AG10803 (cell line): Measurements from ENCODE around the gene IFNLR1.
"Not testable (repeated sequence)": the region's sequence is repeated elsewhere in the genome, so short reads cannot be mapped to it uniquely, and the experiment has no call there.

Source experiments
- DNase-seq: peaks from one replicate; pipeline ENCODE4 v3.0.0; 2010; ENCODE audit warnings: low read depth
- H3K4me3 ChIP-seq: 2 replicates; pipeline ENCODE4 v1.5.1; 2011; ENCODE audit warnings: mild to moderate bottlenecking, low read length, control low read depth
- CTCF ChIP-seq: conservative IDR thresholded peaks from 2 replicates; pipeline ENCODE4 v1.5.1; 2011; ENCODE audit warnings: mild to moderate bottlenecking, low read length, control low read depth, inconsistent platforms

IFNLR1 gene

GRCh38 chr1:24215226-24215814 is 28.2 kb upstream of the IFNLR1 start:
- H3K4me3 ChIP-seq: no peak overlapping the region
- TF ChIP-seq CTCF: no peak
- no peak for DNase-seq

GRCh38 chr1:24212376-24212775 is 25.3 kb upstream of the IFNLR1 start:
- DNase-seq: no peak
- no peak overlapping the region for H3K4me3 ChIP-seq
- no peak for TF ChIP-seq CTCF

GRCh38 chr1:24210195-24210627 is 23.1 kb upstream of the IFNLR1 start:
- no peak for TF ChIP-seq CTCF
- DNase-seq: no peak
- no peak overlapping the region for H3K4me3 ChIP-seq

GRCh38 chr1:24209097-24209496 is 22.0 kb upstream of the IFNLR1 start:
- DNase-seq: no peak
- TF ChIP-seq CTCF: no peak
- no peak overlapping the region for H3K4me3 ChIP-seq

GRCh38 chr1:24207709-24208108 is 20.6 kb upstream of the IFNLR1 start:
- H3K4me3 ChIP-seq: no peak overlapping the region
- no peak for DNase-seq
- TF ChIP-seq CTCF: no peak

GRCh38 chr1:24207395-24207687 is 20.3 kb upstream of the IFNLR1 start:
- not testable (repeated sequence) for DNase-seq, H3K4me3 ChIP-seq

GRCh38 chr1:24206516-24207394 is 19.7 kb upstream of the IFNLR1 start:
- no peak for DNase-seq
- no peak for TF ChIP-seq CTCF
- no peak overlapping the region for H3K4me3 ChIP-seq
